Activated effector memory CD4-positive, alpha-beta T cell treated with Interleukin-2 at 50 U/mL for 16 hours (primary cell): ENCODE results near the gene EFNA2.
"Not testable (repeated sequence)": the region's sequence is repeated elsewhere in the genome, so short reads cannot be mapped to it uniquely, and the experiment has no call there.

ENCODE experiments used
- DNase-seq: peaks from one replicate; pipeline ENCODE4 v3.0.0-alpha.2; 2020

Gene EFNA2

DNA sequence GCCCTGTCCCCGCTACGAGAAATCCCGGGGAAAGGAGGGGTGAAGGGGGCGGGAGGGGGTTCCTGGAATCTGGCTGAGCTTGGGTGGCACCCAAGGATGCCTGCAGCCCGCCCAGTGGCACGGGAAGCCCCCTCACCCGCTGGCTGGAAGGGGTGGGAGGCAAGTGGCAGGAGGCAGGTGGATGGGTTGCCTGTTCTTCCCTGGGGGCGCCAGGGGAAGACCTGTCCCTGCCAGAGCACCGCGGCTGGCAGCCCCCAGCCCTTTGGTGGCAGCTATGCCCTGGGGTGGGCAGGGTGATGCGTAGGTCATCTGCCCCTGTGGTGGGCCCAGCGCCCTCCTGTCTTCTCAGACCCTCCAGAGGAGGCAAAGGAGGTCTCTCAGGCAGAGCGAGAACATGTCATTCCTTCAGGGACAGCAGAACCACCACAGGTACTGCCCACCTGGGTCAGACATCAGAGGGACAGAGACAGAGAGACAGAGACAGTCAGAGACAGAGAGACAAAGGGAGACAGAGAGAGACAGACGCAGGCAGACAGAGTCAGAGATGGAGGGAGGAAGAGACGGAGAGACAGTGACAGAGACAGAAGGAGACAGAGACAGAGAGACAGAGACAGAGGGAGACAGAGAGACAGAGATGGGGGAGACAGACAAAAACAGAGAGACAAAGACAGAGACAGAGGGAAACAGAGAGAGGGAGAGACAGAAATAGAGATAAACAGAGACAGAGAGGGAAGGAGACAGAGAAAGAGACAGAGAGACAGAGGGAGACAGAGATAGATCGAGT lies 36.7 kb downstream of the EFNA2 start:
- no peak for DNase-seq

DNA sequence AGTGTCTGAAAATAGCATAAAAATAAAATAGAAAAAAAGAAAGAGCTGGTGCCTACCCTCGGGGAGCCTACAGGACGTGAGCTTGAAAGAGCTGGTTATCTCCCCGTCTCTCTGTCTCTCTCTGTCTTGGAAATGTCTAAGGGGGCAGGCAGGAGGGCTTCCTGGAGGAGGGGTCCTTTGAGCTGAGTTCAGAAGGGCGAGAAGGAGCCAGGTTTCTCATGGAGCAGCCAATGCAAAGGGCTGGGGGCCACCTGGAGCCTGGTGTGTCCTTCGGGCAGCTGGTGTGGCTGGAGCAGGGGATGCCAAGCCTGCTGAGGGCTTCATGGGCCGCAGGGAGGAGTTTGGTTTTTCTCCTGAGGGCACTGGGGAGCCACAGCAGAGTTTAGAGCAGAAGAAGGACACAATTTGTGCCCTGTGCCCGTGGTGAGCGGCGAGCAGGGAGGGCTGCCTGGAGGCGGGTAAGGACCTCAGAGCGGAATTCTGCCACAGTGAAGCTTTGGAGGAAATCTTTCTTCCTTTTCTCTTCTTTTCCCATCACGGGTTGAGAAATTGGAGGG lies 38.7 kb downstream of the EFNA2 start:
- no peak for DNase-seq

DNA sequence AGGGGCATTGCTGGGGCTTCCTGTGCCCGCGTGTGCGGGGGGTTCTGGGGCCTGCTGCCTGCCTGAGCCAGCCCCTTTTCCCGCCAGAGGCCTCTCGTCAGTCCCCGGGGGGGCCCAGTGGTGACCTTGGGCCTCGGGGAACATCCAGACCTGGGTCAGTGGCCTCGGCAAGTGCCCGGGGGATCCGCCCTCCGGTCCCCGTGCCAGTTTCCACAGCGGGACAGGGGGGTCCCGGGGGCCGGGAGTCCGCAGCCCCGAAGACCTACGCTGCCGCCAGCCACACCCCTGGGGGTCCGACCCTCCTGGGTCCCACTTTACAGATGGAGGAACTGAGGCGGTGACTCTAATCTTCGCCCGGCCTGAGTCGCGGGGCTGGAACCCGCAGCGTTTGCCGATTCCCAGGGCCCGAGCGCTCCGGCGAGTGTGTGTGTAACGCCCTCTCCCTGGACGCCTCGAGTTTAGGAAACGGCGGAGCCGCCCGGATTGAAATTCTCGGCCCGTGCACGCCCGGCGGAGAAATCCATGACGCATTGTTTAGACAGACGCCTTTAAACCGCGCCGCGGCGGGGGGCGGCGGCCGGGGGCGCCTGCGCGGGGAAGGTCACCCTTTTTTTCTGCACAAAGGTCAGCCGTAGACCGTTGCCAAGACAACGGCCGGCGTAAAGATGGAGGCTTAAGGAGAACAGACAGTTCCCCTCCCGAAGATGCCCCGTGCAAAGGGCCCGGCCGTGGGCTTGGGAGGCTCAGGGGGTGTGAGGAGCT lies 39.3 kb downstream of the EFNA2 start:
- DNase-seq = no peak

GRCh38 chr19:1325568-1326294 lies 40.1 kb downstream of the EFNA2 start:
- peak; percentile 1 for DNase-seq

DNA sequence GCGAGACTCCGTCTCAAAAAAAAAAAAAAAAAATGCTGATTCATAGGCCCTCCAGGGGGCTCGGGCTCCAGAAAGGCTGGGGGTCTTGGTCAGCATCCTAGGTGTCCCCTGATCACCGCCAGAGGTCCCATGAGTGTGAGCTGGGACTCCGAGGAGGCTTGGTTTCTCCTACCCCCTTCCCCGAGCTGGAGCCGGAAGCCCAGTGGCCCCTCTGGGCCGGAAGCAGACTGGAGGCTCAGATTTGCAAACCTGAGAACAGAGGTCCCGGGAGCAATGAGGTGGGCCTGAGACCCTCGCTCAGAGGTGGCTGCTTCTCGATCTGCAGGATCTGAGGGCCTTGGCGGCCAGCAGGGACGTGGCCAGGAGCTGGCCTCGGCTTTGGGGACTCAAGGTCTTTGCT lies 41.5 kb downstream of the EFNA2 start:
- DNase-seq = no peak

DNA sequence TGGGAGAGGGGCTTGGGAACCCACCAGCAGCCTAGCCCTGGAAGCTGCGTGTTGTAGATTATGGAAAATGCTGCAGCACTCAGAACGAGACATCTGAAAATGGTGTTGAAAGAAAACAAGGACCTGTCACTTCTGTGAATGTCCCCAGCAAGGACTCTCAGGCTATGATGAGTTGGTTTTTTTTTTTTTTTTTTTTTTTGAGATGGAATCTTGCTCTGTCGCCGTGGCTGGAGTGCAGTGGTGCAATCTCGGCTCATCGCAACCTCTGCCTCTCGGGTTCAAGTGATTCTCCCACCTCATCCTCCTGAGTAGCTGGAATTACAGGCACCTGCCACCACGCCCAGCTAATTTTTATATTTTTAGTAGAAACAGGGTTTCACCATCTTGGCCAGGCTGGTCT lies 46.5 kb downstream of the EFNA2 start:
- DNase-seq = not testable (repeated sequence)

DNA sequence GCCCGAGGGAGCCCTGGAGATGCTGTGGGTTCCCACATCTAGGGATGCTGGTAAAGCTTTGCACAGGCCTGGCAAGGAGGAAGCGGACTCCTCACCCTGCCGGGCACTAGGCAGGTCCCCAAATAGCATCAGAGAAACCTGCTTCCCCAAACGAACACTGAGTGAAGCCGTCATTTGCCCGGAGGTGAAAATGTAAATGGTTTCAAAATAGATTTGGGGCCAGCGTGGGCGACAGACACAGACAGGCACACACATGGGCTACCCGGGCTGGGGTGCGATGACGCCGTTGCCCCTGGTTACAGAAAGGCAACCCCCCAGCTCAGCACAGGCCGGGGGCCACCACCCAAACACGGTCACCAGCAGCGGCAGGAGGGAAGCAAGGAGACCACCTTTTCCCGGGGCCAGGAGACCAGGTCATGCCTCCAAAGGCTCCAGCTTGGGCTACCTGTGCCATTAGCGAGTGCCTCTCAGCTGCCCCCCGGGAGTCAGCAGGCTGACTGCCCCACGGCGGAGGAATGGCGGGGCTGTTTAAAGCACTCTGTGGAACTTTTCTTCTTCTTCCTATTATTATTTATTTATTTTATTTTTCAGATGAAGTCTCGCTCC lies 50.5 kb downstream of the EFNA2 start:
- DNase-seq = no peak

DNA sequence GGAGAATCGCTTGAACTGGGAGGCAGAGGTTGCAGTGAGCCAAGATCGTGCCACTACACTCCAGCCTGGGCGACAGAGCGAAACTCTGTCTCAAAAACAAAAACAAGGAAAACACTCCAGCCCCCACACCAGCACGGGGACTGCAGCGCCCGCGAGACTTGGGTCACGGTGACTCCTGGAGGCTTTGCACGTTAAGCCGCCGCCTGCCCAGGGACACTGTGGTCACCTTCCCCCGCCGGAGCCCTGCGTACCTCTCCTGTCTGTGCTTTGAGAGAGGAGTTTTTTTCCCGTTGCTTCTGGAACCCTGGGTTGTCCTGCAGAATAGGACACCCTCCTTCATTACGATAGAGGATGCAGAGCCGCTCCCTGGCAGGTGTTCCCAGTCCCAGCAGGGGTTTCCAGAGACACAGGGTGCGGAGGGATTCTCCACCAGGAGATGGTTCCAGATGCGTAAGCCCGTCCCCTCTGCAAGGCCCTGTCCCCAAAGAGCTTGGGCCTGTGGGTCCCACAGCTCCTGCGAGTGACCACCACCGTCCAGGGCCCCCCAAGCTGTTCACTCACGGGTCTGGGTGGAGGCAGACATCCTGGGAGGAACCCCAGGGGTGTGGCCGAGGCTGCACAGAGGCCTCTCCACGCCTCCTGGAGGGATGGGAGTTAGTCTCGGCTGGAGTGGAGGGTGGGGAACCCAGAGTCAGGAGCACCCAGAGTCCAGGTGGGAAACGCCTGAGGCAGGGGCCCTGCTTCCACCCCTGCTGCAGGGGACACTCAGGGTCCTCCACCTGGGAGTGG lies 55.2 kb downstream of the EFNA2 start:
- no peak for DNase-seq

- DNase-seq = no peak
Observed at GRCh38 chr19:1343041-1343440, 57.4 kb downstream of the EFNA2 start.

GRCh38 chr19:1349211-1349610 lies 63.5 kb downstream of the EFNA2 start:
- DNase-seq = no peak

GRCh38 chr19:1350867-1351266 lies 65.2 kb downstream of the EFNA2 start:
- DNase-seq = no peak
